Right cardiac atrium (tissue), 5 donors: ENCODE data around the gene ALDH16A1. TPM values are rescaled to one million over a fixed set of nuclear protein-coding genes. Genes with fewer than 3 reads are reported as not detected.

ENCODE experiments used
- ATAC-seq, 2 donors: fragments of 200-7000 bp; cut with Tn5 transposase; one replicate each; pipeline versions ENCODE4 v1.8.0 to v1.9.1; 2020; ENCODE audit warnings: moderate library complexity in 2 of 2, mild to moderate bottlenecking in 1 of 2
- DNase-seq, 3 donors: peaks; one replicate each; pipeline ENCODE4 v3.0.0-alpha.2; 2020
- H3K27ac ChIP-seq: one replicate; pipeline ENCODE4 v1.5.1; 2013; ENCODE audit warnings: mild to moderate bottlenecking, low read length, control low read depth, moderate library complexity
- H3K27me3 ChIP-seq: one replicate; pipeline ENCODE4 v1.6.1; 2013; ENCODE audit not compliant: control insufficient read depth, insufficient read depth
- H3K4me1 ChIP-seq: one replicate; pipeline ENCODE4 v1.6.1; 2013; ENCODE audit warnings: low read length; ENCODE audit not compliant: control insufficient read depth, insufficient read depth
- H3K4me3 ChIP-seq: one replicate; pipeline ENCODE4 v1.5.1; 2013; ENCODE audit warnings: low read length, control low read depth
- H3K9me3 ChIP-seq: one replicate; pipeline ENCODE4 v1.6.1; 2013; ENCODE audit warnings: low read length; ENCODE audit not compliant: control insufficient read depth
- WGBS: extraction: QIAGEN DNeasy Blood & Tissue Kit; methylation state at CpG from one replicate; pipeline ENCODE4 v1.1.7; 2013; 5-methylcytosine and 5-hydroxymethylcytosine counted together
- intact Hi-C, 4 donors: fragments of 100-400 bp; cut with DNase I; formaldehyde crosslinking; loops; one replicate each; pipeline versions ENCODE4 v1.11.0 to v1.14.0; 2022 to 2023
- polyA plus RNA-seq: library from polyadenylated mRNA; stranded (reverse); fragments of 200-250 nt; gene quantifications from one replicate; pipeline ENCODE4 v1.2.3, GENCODE V29; 2013
- total RNA-seq, 4 donors: library from RNA; stranded (reverse); fragmentation: NEBNext Ultra II Directional; extraction: Animal tissue kit (Norgen Biotek cat#: 25700); gene quantifications; one replicate each; pipeline ENCODE4 v1.2.1, GENCODE V29; 2021
- donor health status: healthy with polysubstance abuse.
- donor health status: DM: no; HTN: yes; CAD: no.
- donor health status: DM: no; HTN: no; CAD: no.
- donor health status: DM: no; HTN: yes; CAD: no; lungs with severe emphysema.
- donor health status: DM: yes; HTN: yes; CAD: no.

Gene ALDH16A1
- total and polyA plus RNA-seq, 5 donors = 9.3 to 17.7 (median 11.4) TPM

DNA sequence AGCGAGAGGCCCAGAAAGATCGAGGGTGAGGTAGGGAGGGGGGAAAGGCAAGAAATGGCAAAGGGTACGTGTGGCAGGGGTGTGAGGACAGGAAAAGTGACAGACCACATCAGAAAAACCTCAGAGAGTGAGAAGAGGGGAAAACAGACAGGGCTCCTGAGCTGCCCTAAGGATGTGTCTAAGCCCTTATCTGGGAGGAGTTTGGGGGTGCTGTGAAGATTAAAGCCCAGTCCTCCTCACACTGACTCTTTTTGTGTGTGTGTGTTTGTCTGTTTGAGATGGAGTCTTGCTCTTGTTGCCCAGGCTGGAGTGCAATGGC, 29.1 kb upstream of the ALDH16A1 start:
- Histone ChIP-seq H3K27me3 (no peaks in the 10 kb centered on the region), H3K4me3 (no peak overlapping the region), H3K27ac (no peak overlapping the region), H3K4me1 (no peaks in the 10 kb centered on the region), H3K9me3 (no peaks in the 10 kb centered on the region)
- intact Hi-C loops = loop anchor here in 1 of 4 donors (10.0 kb wide), 1 partner anchor 199 kb away; no protein-coding TSS in a partner anchor
- DNase-seq (no peak), ATAC-seq (no peak)
- 12% methylated on average over 3 of the region's 3 CpGs for WGBS

GRCh38 chr19:49425178-49425577, 27.8 kb upstream of the ALDH16A1 start, which contains the start of gene GFY:
TSS of gene GFY (plus strand) at chr19:49425388. CDS start at chr19:49426431, 1,043 bp downstream.
- no peak for ATAC-seq
- Histone ChIP-seq H3K27ac (no peak within 1 kb of the TSS), H3K27me3 (no peaks in the 10 kb centered on the region), H3K4me1 (no peaks in the 10 kb centered on the region), H3K9me3 (no peaks in the 10 kb centered on the region), H3K4me3 (no peak within 1 kb of the TSS)
- WGBS = 60% methylated on average over 7 of the region's 7 CpGs
- intact Hi-C loops = loop anchor here in 1 of 4 donors (5.0 to 10.0 kb wide), 2 partner anchors 33 to 200 kb away; no protein-coding TSS in a partner anchor
- peak in 1 of 3 donors; percentile 16 for DNase-seq

- DNase-seq (peak in 1 of 3 donors; percentile 52), ATAC-seq (no peak)
- H3K27me3 ChIP-seq = no peaks in the 10 kb centered on the region
- no peaks in the 10 kb centered on the region for H3K9me3 ChIP-seq
- no peak overlapping the region for H3K27ac ChIP-seq
- no peak overlapping the region for H3K4me3 ChIP-seq
- H3K4me1 ChIP-seq = no peaks in the 10 kb centered on the region
- intact Hi-C loops = loop anchor here in 1 of 4 donors (5.0 to 10.0 kb wide), 2 partner anchors 34 to 201 kb away; no protein-coding TSS in a partner anchor
- 3% methylated on average over 30 of the region's 30 CpGs for WGBS
Observed at GRCh38 chr19:49425922-49426592, 27.0 kb upstream of the ALDH16A1 start.

DNA sequence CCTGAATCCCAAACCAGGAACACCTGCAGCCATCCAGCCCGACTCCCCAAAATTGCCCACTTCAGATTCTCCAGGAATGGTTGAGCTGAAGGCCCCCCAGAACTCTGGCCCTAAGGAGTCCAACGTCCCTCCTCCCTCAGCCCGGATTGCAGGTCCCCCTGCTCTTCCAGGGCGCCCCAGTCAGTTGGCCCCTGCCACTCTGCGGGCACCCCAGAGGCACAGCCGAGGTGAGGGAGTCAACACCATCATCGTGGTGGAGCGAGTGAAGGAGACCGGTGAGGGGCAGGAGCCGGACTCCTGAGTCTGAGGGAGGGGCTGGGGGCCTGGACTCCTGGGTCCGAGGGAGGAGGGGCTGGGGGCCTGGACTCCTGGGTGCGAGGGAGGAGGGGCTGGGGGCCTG, 25.7 kb upstream of the ALDH16A1 start:
- intact Hi-C loops = loop anchor here in 1 of 4 donors (5.0 to 10.0 kb wide), 2 partner anchors 35 to 203 kb away; no protein-coding TSS in a partner anchor
- ATAC-seq = no peak
- Histone ChIP-seq H3K4me1 (no peaks in the 10 kb centered on the region), H3K9me3 (no peaks in the 10 kb centered on the region), H3K27ac (no peak overlapping the region), H3K27me3 (no peaks in the 10 kb centered on the region), H3K4me3 (no peak overlapping the region)
- WGBS = 59% methylated on average over 12 of the region's 12 CpGs
- DNase-seq = peak in 1 of 3 donors; percentile 40

- intact Hi-C loops = loop anchor here in 1 of 4 donors (5.0 to 10.0 kb wide), 2 partner anchors 36 to 203 kb away; no protein-coding TSS in a partner anchor
- Histone ChIP-seq H3K4me3 (peak overlapping the region; percentile 11), H3K9me3 (no peaks in the 10 kb centered on the region), H3K27me3 (no peaks in the 10 kb centered on the region), H3K4me1 (no peaks in the 10 kb centered on the region), H3K27ac (no peak overlapping the region)
- DNase-seq (peak in 1 of 3 donors; percentile 44), ATAC-seq (no peak)
- 2% methylated on average over 45 of the region's 45 CpGs for WGBS
Observed at GRCh38 chr19:49427855-49428546, 25.0 kb upstream of the ALDH16A1 start.

GRCh38 chr19:49428547-49429451, 24.2 kb upstream of the ALDH16A1 start:
- no peaks in the 10 kb centered on the region for H3K27me3 ChIP-seq
- no peaks in the 10 kb centered on the region for H3K4me1 ChIP-seq
- peak overlapping the region; percentile 11 for H3K4me3 ChIP-seq
- DNase-seq = no peak
- H3K27ac ChIP-seq = no peak overlapping the region
- 11% methylated on average over 29 of the region's 29 CpGs for whole genome bisulfite sequencing
- intact Hi-C loops = loop anchor here in 1 of 4 donors (5.0 to 10.0 kb wide), 2 partner anchors 36 to 204 kb away; no protein-coding TSS in a partner anchor
- ATAC-seq = no peak
- no peaks in the 10 kb centered on the region for H3K9me3 ChIP-seq

GRCh38 chr19:49430172-49430677, 22.8 kb upstream of the ALDH16A1 start:
- intact Hi-C loops = no loop called here
- Histone ChIP-seq H3K4me3 (no peak overlapping the region), H3K9me3 (no peaks in the 10 kb centered on the region), H3K27me3 (no peaks in the 10 kb centered on the region), H3K4me1 (no peaks in the 10 kb centered on the region), H3K27ac (no peak overlapping the region)
- DNase-seq (peak in 1 of 3 donors; percentile 30), ATAC-seq (no peak)
- 77% methylated on average over 9 of the region's 9 CpGs for WGBS

DNA sequence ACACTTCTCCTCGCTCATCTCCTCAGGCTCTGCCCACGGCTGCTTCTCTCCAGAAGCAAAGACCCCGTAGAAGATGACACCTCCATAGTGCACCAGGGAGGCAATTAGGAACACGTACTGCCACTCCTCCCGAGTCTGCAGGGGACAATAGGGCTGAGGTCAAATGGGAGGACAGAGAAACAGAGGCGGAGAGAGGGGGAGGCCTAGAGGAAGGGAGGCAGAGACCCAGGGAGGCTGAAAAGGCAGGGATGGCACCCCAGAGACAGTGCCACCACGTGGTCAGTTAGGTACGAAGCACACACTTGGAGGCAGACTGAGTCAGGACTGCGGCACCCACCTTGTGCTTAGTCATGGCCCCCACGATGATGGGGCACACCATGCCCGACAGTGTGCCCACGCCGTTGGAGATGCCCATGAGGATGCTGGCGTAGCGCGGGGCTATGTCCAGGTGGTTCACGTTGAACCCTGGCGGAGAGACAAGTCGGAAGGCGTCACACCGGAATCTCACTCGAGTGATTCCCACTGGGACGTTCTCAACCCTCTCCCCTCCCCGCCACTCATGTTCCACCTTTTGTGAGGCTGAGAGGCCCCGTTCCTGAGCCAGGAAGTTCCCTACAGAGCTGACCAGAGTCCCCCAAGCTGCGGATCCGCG, 22.2 kb upstream of the ALDH16A1 start:
- no peak overlapping the region for H3K27ac ChIP-seq
- H3K4me1 ChIP-seq = no peaks in the 10 kb centered on the region
- ATAC-seq (no peak), DNase-seq (peak in 1 of 3 donors; percentile 21)
- no peak overlapping the region for H3K4me3 ChIP-seq
- no peaks in the 10 kb centered on the region for H3K27me3 ChIP-seq
- intact Hi-C loops = no loop called here
- 64% methylated on average over 28 of the region's 28 CpGs for WGBS
- no peaks in the 10 kb centered on the region for H3K9me3 ChIP-seq

- H3K27me3 ChIP-seq = no peaks in the 10 kb centered on the region
- H3K4me1 ChIP-seq = no peaks in the 10 kb centered on the region
- DNase-seq (peak in 1 of 3 donors; percentile 52), ATAC-seq (no peak)
- no peaks in the 10 kb centered on the region for H3K9me3 ChIP-seq
- H3K27ac ChIP-seq = no peak overlapping the region
- no peak overlapping the region for H3K4me3 ChIP-seq
- intact Hi-C loops = no loop called here
- 51% methylated on average over 29 of the region's 29 CpGs for WGBS
Observed at GRCh38 chr19:49431330-49431749, 21.7 kb upstream of the ALDH16A1 start.
